ENCODE measurements around the gene CHRNA1. TPM values are rescaled to one million over a fixed set of nuclear protein-coding genes. Genes with fewer than 3 reads are reported as not detected.

Gene CHRNA1
- total RNA-seq, 2 experiments from 2014 or later: 0.17 to 0.19 TPM

DNA sequence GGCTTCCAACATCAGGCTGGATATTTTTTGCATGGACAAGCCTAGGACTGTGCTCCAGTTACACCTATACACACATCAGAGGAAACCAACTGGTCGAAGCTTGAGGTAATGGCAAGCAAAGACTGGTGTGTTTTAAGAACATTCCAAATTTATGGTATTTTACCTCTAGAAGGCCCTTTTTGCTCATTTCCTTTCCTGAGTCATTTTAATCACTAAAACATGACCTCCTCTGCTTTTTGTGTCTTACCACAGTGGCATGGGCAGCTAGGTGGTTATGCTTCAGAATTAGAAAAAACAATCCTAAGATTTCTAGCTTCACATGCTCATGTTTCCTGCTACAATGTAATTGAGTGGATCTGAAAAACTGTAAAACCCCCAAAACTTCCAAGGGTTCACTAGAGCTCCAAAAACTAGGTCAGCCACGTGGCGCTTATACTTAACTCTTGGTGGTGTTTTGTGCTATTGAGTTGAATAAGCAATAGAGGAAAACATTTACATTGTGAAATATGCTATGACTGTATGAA, 30.6 kb upstream of the CHRNA1 start:
- no peaks in the 10 kb centered on the region for H3K4me1 Mint-ChIP-seq (ENCODE audit: low read depth)
- Histone ChIP-seq H3K9me3 (ENCODE audit: control insufficient read depth in 1 of 2, insufficient read depth in 1 of 2, low read length in 2 of 2) (no peaks in the 10 kb centered on the region), H3K4me3 (ENCODE audit: low read length) (no peak overlapping the region), H3K27ac (ENCODE audit: low read depth in 1 of 2, low read length in 2 of 2) (no peak overlapping the region), H3K36me3 (ENCODE audit: insufficient read depth, low read length) (no peaks in the 10 kb centered on the region), H3K4me1 (ENCODE audit: insufficient read depth, low read length) (no peaks in the 10 kb centered on the region), H3K27me3 (ENCODE audit: control insufficient read depth in 1 of 2, insufficient read depth in 2 of 2, low read length in 2 of 2) (no peaks in the 10 kb centered on the region)
- no peaks in the 10 kb centered on the region for H3K9me3 Mint-ChIP-seq
- no peak for ATAC-seq (ENCODE audit: poor library complexity)
- ChIA-PET CTCF (interaction anchor here (0.6 kb wide), 1 partner anchor 29 kb away, joined by 3 read pairs; no protein-coding TSS in a partner anchor), POLR2A (interaction anchor here (1.0 kb wide), 1 partner anchor 17 kb away, joined by 3 read pairs; no protein-coding TSS in a partner anchor)
- no peak overlapping the region for H3K27ac Mint-ChIP-seq
- no peaks in the 10 kb centered on the region for H3K36me3 Mint-ChIP-seq (ENCODE audit: low read depth)
- TF ChIP-seq, protein P1, sequence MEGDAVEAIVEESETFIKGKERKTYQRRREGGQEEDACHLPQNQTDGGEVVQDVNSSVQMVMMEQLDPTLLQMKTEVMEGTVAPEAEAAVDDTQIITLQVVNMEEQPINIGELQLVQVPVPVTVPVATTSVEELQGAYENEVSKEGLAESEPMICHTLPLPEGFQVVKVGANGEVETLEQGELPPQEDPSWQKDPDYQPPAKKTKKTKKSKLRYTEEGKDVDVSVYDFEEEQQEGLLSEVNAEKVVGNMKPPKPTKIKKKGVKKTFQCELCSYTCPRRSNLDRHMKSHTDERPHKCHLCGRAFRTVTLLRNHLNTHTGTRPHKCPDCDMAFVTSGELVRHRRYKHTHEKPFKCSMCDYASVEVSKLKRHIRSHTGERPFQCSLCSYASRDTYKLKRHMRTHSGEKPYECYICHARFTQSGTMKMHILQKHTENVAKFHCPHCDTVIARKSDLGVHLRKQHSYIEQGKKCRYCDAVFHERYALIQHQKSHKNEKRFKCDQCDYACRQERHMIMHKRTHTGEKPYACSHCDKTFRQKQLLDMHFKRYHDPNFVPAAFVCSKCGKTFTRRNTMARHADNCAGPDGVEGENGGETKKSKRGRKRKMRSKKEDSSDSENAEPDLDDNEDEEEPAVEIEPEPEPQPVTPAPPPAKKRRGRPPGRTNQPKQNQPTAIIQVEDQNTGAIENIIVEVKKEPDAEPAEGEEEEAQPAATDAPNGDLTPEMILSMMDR (IDR thresholded peaks at IDR 0.05): no peak
- H3K4me3 Mint-ChIP-seq: no peak overlapping the region
- H3K27me3 Mint-ChIP-seq: no peaks in the 10 kb centered on the region
- intact Hi-C loops (cut with DNase I, micrococcal nuclease): no loop called here
- DNase-seq: no peak

DNA sequence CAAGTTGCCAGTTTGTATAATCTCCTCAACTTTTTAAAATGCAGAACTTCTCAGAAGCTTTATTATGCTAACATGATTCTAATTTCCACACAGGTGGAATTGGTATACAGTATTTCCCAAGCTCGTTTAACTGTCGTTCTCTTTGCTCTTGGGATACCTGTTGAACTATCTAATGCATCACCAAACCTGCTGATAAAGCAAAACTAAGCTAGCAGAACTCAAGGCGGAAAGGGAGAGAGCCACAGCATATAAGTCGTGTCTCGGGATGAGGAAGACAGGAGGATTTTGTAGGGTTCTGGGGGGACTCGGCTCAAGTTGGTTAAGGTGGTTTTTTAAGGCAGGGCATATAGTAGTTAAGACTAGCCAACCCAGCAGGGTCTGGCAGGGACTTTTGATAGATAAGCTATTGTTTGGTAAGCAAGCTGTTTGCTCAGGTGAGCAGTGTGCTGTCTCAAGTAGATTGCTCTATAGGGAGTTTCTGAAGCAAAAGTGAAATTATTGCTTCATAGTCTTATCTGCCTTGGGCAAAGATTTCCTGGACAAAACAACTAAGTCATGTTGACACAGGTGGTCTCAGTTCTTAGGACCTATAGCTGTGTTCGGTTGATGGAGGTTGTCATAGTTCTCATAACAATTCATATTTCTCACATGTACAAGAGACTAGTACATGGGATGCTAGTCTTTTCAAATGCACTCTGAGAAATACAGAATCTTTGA, 28.2 kb upstream of the CHRNA1 start:
- TF ChIP-seq, protein P1 (IDR thresholded peaks at IDR 0.05): no peak
- intact Hi-C loops (cut with DNase I, micrococcal nuclease): no loop called here
- CTCF ChIA-PET: interaction anchor here (1.0 kb wide), 1 partner anchor 197 kb away, joined by 3 read pairs; no protein-coding TSS in a partner anchor
- Mint-ChIP-seq H3K27ac (no peak overlapping the region), H3K4me3 (no peak overlapping the region), H3K4me1 (ENCODE audit: low read depth) (peaks cover 9% of the 10 kb centered on the region), H3K36me3 (ENCODE audit: low read depth) (no peaks in the 10 kb centered on the region), H3K9me3 (no peaks in the 10 kb centered on the region), H3K27me3 (no peaks in the 10 kb centered on the region)
- H3K4me1 ChIP-seq (ENCODE audit: insufficient read depth, low read length): peaks cover 14% of the 10 kb centered on the region
- no peak overlapping the region for H3K4me3 ChIP-seq (ENCODE audit: low read length)
- no peaks in the 10 kb centered on the region for H3K27me3 ChIP-seq (ENCODE audit: control insufficient read depth in 1 of 2, insufficient read depth in 2 of 2, low read length in 2 of 2)
- POLR2A ChIA-PET: interaction anchor here (0.6 kb wide), 1 partner anchor 622 kb away, joined by 3 read pairs; no protein-coding TSS in a partner anchor
- DNase-seq (no peak), ATAC-seq (ENCODE audit: poor library complexity) (no peak)
- H3K9me3 ChIP-seq (ENCODE audit: control insufficient read depth in 1 of 2, insufficient read depth in 1 of 2, low read length in 2 of 2): no peaks in the 10 kb centered on the region
- H3K27ac ChIP-seq (ENCODE audit: low read depth in 1 of 2, low read length in 2 of 2): no peak overlapping the region
- H3K36me3 ChIP-seq (ENCODE audit: insufficient read depth, low read length): no peaks in the 10 kb centered on the region

DNA sequence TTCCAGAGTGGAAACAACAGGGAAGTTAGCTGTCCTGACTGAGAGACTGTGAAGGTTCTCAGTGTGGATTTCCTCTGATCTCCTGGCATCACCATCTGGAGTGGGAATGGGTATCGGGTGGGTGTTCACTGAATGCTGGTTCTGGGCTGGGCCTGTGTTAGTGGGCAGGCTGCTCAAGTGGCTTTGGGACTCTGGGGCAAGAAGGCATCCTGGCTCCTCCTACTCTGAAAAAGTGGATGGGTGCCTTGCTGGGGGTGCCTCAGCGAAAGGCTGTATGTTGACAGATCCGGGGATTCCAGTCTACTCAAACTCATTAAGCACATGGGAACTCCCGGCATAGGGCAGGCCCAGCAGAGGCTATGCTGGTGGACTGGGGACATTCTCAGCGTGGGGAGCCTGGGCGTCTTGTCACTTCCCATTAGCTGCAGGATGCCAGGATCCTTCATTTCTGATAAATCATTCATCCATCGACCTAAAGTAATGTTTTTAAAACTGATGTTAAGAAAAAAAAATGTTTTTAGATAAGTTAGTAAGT, 27.5 kb upstream of the CHRNA1 start:
- POLR2A ChIA-PET: interaction anchor here (0.6 kb wide), 1 partner anchor 621 kb away, joined by 3 read pairs; no protein-coding TSS in a partner anchor
- Histone ChIP-seq H3K4me1 (ENCODE audit: insufficient read depth, low read length) (peaks cover 14% of the 10 kb centered on the region), H3K4me3 (ENCODE audit: low read length) (no peak overlapping the region), H3K27ac (ENCODE audit: low read depth in 1 of 2, low read length in 2 of 2) (no peak overlapping the region), H3K27me3 (ENCODE audit: control insufficient read depth in 1 of 2, insufficient read depth in 2 of 2, low read length in 2 of 2) (no peaks in the 10 kb centered on the region), H3K9me3 (ENCODE audit: control insufficient read depth in 1 of 2, insufficient read depth in 1 of 2, low read length in 2 of 2) (no peaks in the 10 kb centered on the region), H3K36me3 (ENCODE audit: insufficient read depth, low read length) (no peaks in the 10 kb centered on the region)
- Mint-ChIP-seq H3K4me1 (ENCODE audit: low read depth) (peaks cover 9% of the 10 kb centered on the region), H3K4me3 (no peak overlapping the region), H3K27ac (no peak overlapping the region), H3K27me3 (no peaks in the 10 kb centered on the region), H3K36me3 (ENCODE audit: low read depth) (no peaks in the 10 kb centered on the region), H3K9me3 (no peaks in the 10 kb centered on the region)
- intact Hi-C loops (cut with DNase I, micrococcal nuclease): no loop called here
- CTCF ChIA-PET: interaction anchor here (1.0 kb wide), 1 partner anchor 198 kb away, joined by 3 read pairs; no protein-coding TSS in a partner anchor
- DNase-seq (no peak), ATAC-seq (ENCODE audit: poor library complexity) (no peak)
- TF ChIP-seq, protein P1 (IDR thresholded peaks at IDR 0.05): no peak

Measured in CD4-positive, alpha-beta T cell (primary cell).